Measurements from ENCODE around the gene PDSS2. TPM values are rescaled to one million over a fixed set of nuclear protein-coding genes. Genes with fewer than 3 reads are reported as not detected.
"Not testable (repeated sequence)": the region's sequence is repeated elsewhere in the genome, so short reads cannot be mapped to it uniquely, and the experiment has no call there.

Gene PDSS2
- total and polyA plus RNA-seq, 12 donors = 6.4 to 39.8 (median 27.6) TPM

- 95 to 99% (median 96%) methylated on average over 2 of the region's 2 CpGs for WGBS, 4 donors
- intact Hi-C loops (cut with DNase I) = no loop called here
Measured at GRCh38 chr6:107368471-107368870, 90.9 kb downstream of the PDSS2 start.

GRCh38 chr6:107364173-107364572 lies 95.2 kb downstream of the PDSS2 start:
- H3K4me1 ChIP-seq (replicated peaks in 1 of 2); intact Hi-C loops (cut with DNase I); H3K36me3 ChIP-seq (replicated peaks in 1 of 2); DNase-seq; H3K4me3 ChIP-seq; H3K27ac ChIP-seq; H3K27me3 ChIP-seq; H3K9me3 ChIP-seq (replicated peaks in 1 of 3): not testable (repeated sequence)
- WGBS, 4 donors = 82 to 98% (median 95%) methylated on average over 4 to 22 of the region's 26 CpGs

More at GRCh38 chr6:107368471-107368870, 90.9 kb downstream of the PDSS2 start:
- H3K9me3 ChIP-seq (replicated peaks in 1 of 3) = no peaks in the 10 kb centered on the region
- H3K4me3 ChIP-seq = no peak overlapping the region
- no peak for DNase-seq
- no peaks in the 10 kb centered on the region for H3K4me1 ChIP-seq (replicated peaks in 1 of 2)
- no peaks in the 10 kb centered on the region for H3K27me3 ChIP-seq
- no peaks in the 10 kb centered on the region for H3K36me3 ChIP-seq (replicated peaks in 1 of 2)
- H3K27ac ChIP-seq = no peak overlapping the region
- TF ChIP-seq POLR2A (IDR thresholded peaks at IDR 0.05) (no peak), CTCF (IDR thresholded peaks at IDR 0.05) (no peak)

- TF ChIP-seq POLR2A (IDR thresholded peaks at IDR 0.05) (no peak), CTCF (IDR thresholded peaks at IDR 0.05) (no peak)
- H3K9me3 ChIP-seq (replicated peaks in 1 of 3) = no peaks in the 10 kb centered on the region
- H3K27me3 ChIP-seq = no peaks in the 10 kb centered on the region
- intact Hi-C loops (cut with DNase I) = no loop called here
- no peaks in the 10 kb centered on the region for H3K4me1 ChIP-seq (replicated peaks in 1 of 2)
- no peak overlapping the region for H3K27ac ChIP-seq
- no peaks in the 10 kb centered on the region for H3K36me3 ChIP-seq (replicated peaks in 1 of 2)
- WGBS, 4 donors = 81 to 95% (median 91%) methylated on average over 5 of the region's 5 CpGs
- H3K4me3 ChIP-seq = no peak overlapping the region
- DNase-seq = no peak
Measured at GRCh38 chr6:107361753-107362604, 97.4 kb downstream of the PDSS2 start.

GRCh38 chr6:107360476-107360875 lies 98.9 kb downstream of the PDSS2 start:
- Histone ChIP-seq H3K4me1 (replicated peaks in 1 of 2) (no peaks in the 10 kb centered on the region), H3K4me3 (no peak overlapping the region), H3K36me3 (replicated peaks in 1 of 2) (no peaks in the 10 kb centered on the region), H3K9me3 (replicated peaks in 1 of 3) (no peaks in the 10 kb centered on the region), H3K27me3 (no peaks in the 10 kb centered on the region), H3K27ac (no peak overlapping the region)
- no peak for DNase-seq
- 94 to 97% (median 95%) methylated on average over 2 of the region's 2 CpGs for WGBS, 4 donors
- TF ChIP-seq POLR2A (IDR thresholded peaks at IDR 0.05) (no peak), CTCF (IDR thresholded peaks at IDR 0.05) (no peak)
- intact Hi-C loops (cut with DNase I) = no loop called here

- 94 to 98% (median 97%) methylated on average over 2 of the region's 2 CpGs for WGBS, 4 donors
- H3K9me3 ChIP-seq (replicated peaks in 1 of 3) = no peaks in the 10 kb centered on the region
- no peak overlapping the region for H3K4me3 ChIP-seq
- no peaks in the 10 kb centered on the region for H3K36me3 ChIP-seq (replicated peaks in 1 of 2)
- DNase-seq = no peak
- peaks cover 0 to 6% of the 10 kb centered on the region in 2 donors for H3K4me1 ChIP-seq (replicated peaks in 1 of 2)
- TF ChIP-seq CTCF (IDR thresholded peaks at IDR 0.05) = no peak
- TF ChIP-seq POLR2A (IDR thresholded peaks at IDR 0.05) = no peak
- H3K27me3 ChIP-seq = no peaks in the 10 kb centered on the region
- intact Hi-C loops (cut with DNase I) = no loop called here
- no peak overlapping the region for H3K27ac ChIP-seq
Measured at GRCh38 chr6:107357842-107358241, 101.5 kb downstream of the PDSS2 start.
